ENCODE results near the gene SESN1.

SESN1 gene

GRCh38 chr6:109048670-109049415 is 45.8 kb downstream of the SESN1 start:
- no peak for DNase-seq
- no peak overlapping the region for H3K27ac ChIP-seq
- no peak for TF ChIP-seq CTCF (IDR thresholded peaks at IDR 0.05; ENCODE audit: low read depth, low read length, missing control alignments)
- no peaks in the 10 kb centered on the region for H3K27me3 ChIP-seq (replicated peaks)
- no peak overlapping the region for H3K4me3 ChIP-seq (ENCODE audit: low read depth, low read length)
- in situ Hi-C loops (cut with HindIII; ENCODE audit: low pct_ligation_motif_present, low sequenced_read_pairs): no loop called here
- no peaks in the 10 kb centered on the region for H3K36me3 ChIP-seq (replicated peaks)

DNA sequence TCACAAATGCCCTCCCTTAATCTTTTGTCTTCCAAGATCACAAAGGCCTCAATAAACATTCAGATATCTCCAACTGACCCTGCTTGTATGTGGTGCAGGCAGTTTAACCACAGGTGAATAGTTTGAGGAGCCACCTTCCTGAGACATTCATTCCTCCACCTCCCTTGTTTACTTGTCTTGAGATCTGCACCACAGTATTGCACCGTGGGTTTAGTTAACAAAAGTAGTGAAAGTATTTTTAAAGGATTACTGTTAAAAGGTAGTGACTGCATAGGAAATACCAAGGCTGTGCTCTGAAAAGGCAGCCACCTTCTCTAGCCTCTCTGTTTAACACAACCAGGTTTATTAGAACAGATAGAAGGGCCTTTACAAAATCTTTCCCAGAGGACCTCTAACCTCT is 46.5 kb downstream of the SESN1 start:
- H3K27ac ChIP-seq: no peak overlapping the region
- no peak for DNase-seq
- no peak for TF ChIP-seq CTCF (IDR thresholded peaks at IDR 0.05; ENCODE audit: low read depth, low read length, missing control alignments)

GRCh38 chr6:109045493-109045892 is 49.2 kb downstream of the SESN1 start:
- Histone ChIP-seq H3K36me3 (replicated peaks) (no peaks in the 10 kb centered on the region), H3K27me3 (replicated peaks) (no peaks in the 10 kb centered on the region), H3K4me3 (ENCODE audit: low read depth, low read length) (no peak overlapping the region), H3K27ac (no peak overlapping the region)
- in situ Hi-C loops (cut with HindIII; ENCODE audit: low pct_ligation_motif_present, low sequenced_read_pairs): no loop called here
- no peak for TF ChIP-seq CTCF (IDR thresholded peaks at IDR 0.05; ENCODE audit: low read depth, low read length, missing control alignments)
- DNase-seq: no peak

More for the DNA sequence above, 46.5 kb downstream of the SESN1 start:
- H3K4me3 ChIP-seq (ENCODE audit: low read depth, low read length): no peak overlapping the region
- no peaks in the 10 kb centered on the region for H3K27me3 ChIP-seq (replicated peaks)
- in situ Hi-C loops (cut with HindIII; ENCODE audit: low pct_ligation_motif_present, low sequenced_read_pairs): no loop called here
- no peaks in the 10 kb centered on the region for H3K36me3 ChIP-seq (replicated peaks)

DNA sequence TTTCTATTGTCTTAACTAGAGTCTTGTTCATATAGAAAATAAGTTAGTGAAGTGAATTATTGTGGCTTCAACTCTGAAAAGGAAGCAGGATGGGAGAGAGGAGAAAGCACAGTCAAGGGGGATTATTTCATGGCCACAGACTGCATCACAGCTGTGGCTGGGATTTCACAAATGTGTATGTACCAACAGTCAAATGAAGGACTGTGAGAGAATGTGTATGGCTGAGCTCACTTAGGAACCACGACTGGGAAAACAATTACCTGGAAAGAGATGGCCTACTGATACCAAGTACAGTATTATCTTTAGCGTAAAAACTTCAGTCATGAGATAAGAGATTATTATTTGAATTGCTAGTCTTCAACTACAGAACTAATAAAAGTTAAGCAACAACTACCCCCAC is 54.9 kb downstream of the SESN1 start:
- no peaks in the 10 kb centered on the region for H3K27me3 ChIP-seq (replicated peaks)
- no peak overlapping the region for H3K27ac ChIP-seq
- H3K4me3 ChIP-seq (ENCODE audit: low read depth, low read length): no peak overlapping the region
- in situ Hi-C loops (cut with HindIII; ENCODE audit: low pct_ligation_motif_present, low sequenced_read_pairs): no loop called here
- no peaks in the 10 kb centered on the region for H3K36me3 ChIP-seq (replicated peaks)
- TF ChIP-seq CTCF (IDR thresholded peaks at IDR 0.05; ENCODE audit: low read depth, low read length, missing control alignments): no peak
- DNase-seq: no peak

DNA sequence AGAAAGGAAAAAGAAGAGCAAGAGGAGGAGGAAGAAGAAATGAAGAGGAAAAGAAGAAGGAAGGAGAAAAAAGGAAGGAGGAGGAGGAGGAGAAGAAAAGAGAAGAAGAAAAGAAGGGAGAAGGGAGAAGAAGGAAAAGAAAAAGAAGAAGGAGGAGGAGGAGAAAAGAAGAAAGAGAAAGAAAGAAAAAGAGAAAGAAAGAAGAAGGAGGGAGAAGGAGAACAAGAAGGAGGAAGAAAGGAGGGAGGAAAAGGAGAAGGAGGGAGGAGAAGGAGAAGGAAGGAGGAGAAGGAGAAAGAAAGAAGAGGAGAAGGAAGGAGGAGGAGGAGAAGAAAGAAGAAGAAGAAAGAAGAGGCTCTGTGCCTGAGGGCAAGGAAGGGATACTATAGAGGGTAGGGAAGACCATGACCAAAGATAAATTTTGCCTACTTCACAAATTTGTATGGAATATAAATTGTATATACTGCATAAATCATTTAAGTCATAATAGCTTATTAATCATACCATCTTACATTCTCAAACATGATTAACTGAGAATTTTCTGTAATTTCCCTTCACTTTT is 55.7 kb downstream of the SESN1 start:
- Histone ChIP-seq H3K27me3 (replicated peaks) (no peaks in the 10 kb centered on the region), H3K4me3 (ENCODE audit: low read depth, low read length) (no peak overlapping the region), H3K36me3 (replicated peaks) (no peaks in the 10 kb centered on the region), H3K27ac (no peak overlapping the region)
- no peak for DNase-seq
- no peak for TF ChIP-seq CTCF (IDR thresholded peaks at IDR 0.05; ENCODE audit: low read depth, low read length, missing control alignments)
- in situ Hi-C loops (cut with HindIII; ENCODE audit: low pct_ligation_motif_present, low sequenced_read_pairs): no loop called here
